ENCODE measurements around the gene SERPING1. TPM values are rescaled to one million over a fixed set of nuclear protein-coding genes. Genes with fewer than 3 reads are reported as not detected.

Gene SERPING1
- total RNA-seq, 1 donor from 2014 or later = 62.5 TPM

- H3K4me2 ChIP-seq (ENCODE audit: low read length) = peak overlapping the region; percentile 100
- DNase-seq (ENCODE audit: low read depth) (no peak), FAIRE-seq (peak; percentile 70)
- Mint-ChIP-seq H3K27me3 (ENCODE audit: low read depth, unreplicated experiment) (no peaks in the 10 kb centered on the region), H3K27ac (ENCODE audit: unreplicated experiment) (peak overlapping the region; percentile 75), H3K4me3 (ENCODE audit: unreplicated experiment) (peak overlapping the region; percentile 95), H3K36me3 (ENCODE audit: low read depth, unreplicated experiment) (no peaks in the 10 kb centered on the region), H3K9me3 (ENCODE audit: unreplicated experiment) (no peaks in the 10 kb centered on the region), H3K4me1 (ENCODE audit: low read depth, unreplicated experiment) (peaks cover 41% of the 10 kb centered on the region)
- peaks cover 40% of the 10 kb centered on the region for H3K79me2 ChIP-seq (ENCODE audit: insufficient read depth, low read length)
- H2AFZ ChIP-seq (ENCODE audit: low read depth, low read length) = no peak overlapping the region
- H3K9ac ChIP-seq (ENCODE audit: low read length) = peak overlapping the region; percentile 93
- TF ChIP-seq CTCF (IDR thresholded peaks at IDR 0.05; ENCODE audit: insufficient read depth, low read depth, low read length) = peak; percentile 43
- TF ChIP-seq EZH2 (IDR thresholded peaks at IDR 0.05; ENCODE audit: insufficient read depth, low read length) = no peak
- H3K27me3 ChIP-seq (ENCODE audit: insufficient read depth, low read length) = peaks cover 9% of the 10 kb centered on the region
- no peaks in the 10 kb centered on the region for H3K36me3 ChIP-seq (ENCODE audit: insufficient read depth, low read length)
- no peaks in the 10 kb centered on the region for H3K9me3 ChIP-seq (ENCODE audit: insufficient read depth, low read depth, low read length)
- no peak overlapping the region for H3K27ac ChIP-seq (ENCODE audit: low read depth, low read length)
- no peak overlapping the region for H3K4me3 ChIP-seq (ENCODE audit: insufficient read depth, low read depth, low read length)
- peaks cover 27% of the 10 kb centered on the region for H3K4me1 ChIP-seq (ENCODE audit: insufficient read depth, low read length)
- H4K20me1 ChIP-seq (ENCODE audit: insufficient read depth, low read length) = peaks cover 68% of the 10 kb centered on the region
These were observed 43.7 kb downstream of the SERPING1 start for GRCh38 chr11:57641011-57641807.

GRCh38 chr11:57643802-57644201, 46.3 kb downstream of the SERPING1 start:
- FAIRE-seq (no peak), DNase-seq (ENCODE audit: low read depth) (no peak)
- no peak overlapping the region for H2AFZ ChIP-seq (ENCODE audit: low read depth, low read length)
- H4K20me1 ChIP-seq (ENCODE audit: insufficient read depth, low read length) = peaks cover 93% of the 10 kb centered on the region
- H3K4me1 ChIP-seq (ENCODE audit: insufficient read depth, low read length) = peaks cover 36% of the 10 kb centered on the region
- Mint-ChIP-seq H3K4me1 (ENCODE audit: low read depth, unreplicated experiment) (peaks cover 65% of the 10 kb centered on the region), H3K9me3 (ENCODE audit: unreplicated experiment) (no peaks in the 10 kb centered on the region), H3K27ac (ENCODE audit: unreplicated experiment) (peak overlapping the region; percentile 60), H3K27me3 (ENCODE audit: low read depth, unreplicated experiment) (no peaks in the 10 kb centered on the region), H3K4me3 (ENCODE audit: unreplicated experiment) (peak overlapping the region; percentile 45), H3K36me3 (ENCODE audit: low read depth, unreplicated experiment) (no peaks in the 10 kb centered on the region)
- H3K9me3 ChIP-seq (ENCODE audit: insufficient read depth, low read depth, low read length) = no peaks in the 10 kb centered on the region
- no peak overlapping the region for H3K27ac ChIP-seq (ENCODE audit: low read depth, low read length)
- no peak overlapping the region for H3K4me2 ChIP-seq (ENCODE audit: low read length)
- no peak overlapping the region for H3K9ac ChIP-seq (ENCODE audit: low read length)
- no peak for TF ChIP-seq CTCF (IDR thresholded peaks at IDR 0.05; ENCODE audit: insufficient read depth, low read depth, low read length)
- no peak for TF ChIP-seq EZH2 (IDR thresholded peaks at IDR 0.05; ENCODE audit: insufficient read depth, low read length)
- peaks cover 30% of the 10 kb centered on the region for H3K79me2 ChIP-seq (ENCODE audit: insufficient read depth, low read length)
- peaks cover 35% of the 10 kb centered on the region for H3K27me3 ChIP-seq (ENCODE audit: insufficient read depth, low read length)
- H3K4me3 ChIP-seq (ENCODE audit: insufficient read depth, low read depth, low read length) = no peak overlapping the region
- H3K36me3 ChIP-seq (ENCODE audit: insufficient read depth, low read length) = no peaks in the 10 kb centered on the region
